Upper lobe of left lung (tissue), 6 donors: Measurements from ENCODE around the gene OR2J3. TPM values are rescaled to one million over a fixed set of nuclear protein-coding genes. Genes with fewer than 3 reads are reported as not detected.
A peak's percentile ranks its signal among the peaks of the same experiment; 100 is the strongest.
"Not testable (repeated sequence)": the region's sequence is repeated elsewhere in the genome, so short reads cannot be mapped to it uniquely, and the experiment has no call there.

Experiments used
- ATAC-seq, 2 donors: fragments of 200-7000 bp; cut with Tn5 transposase; one replicate each; pipeline ENCODE4 v1.9.1; 2022; ENCODE audit warnings: mild to moderate bottlenecking in 2 of 2, moderate library complexity in 2 of 2; ENCODE audit not compliant: low FRiP score in 2 of 2
- DNase-seq, 2 donors: peaks; one replicate each; pipeline ENCODE4 v3.0.0-alpha.2; 2019 to 2020
- H3K27ac ChIP-seq, 4 donors: fragments of 200-600 bp; sonication (generic); one replicate each; pipeline ENCODE4 v1.5.1; 2016 to 2019
- H3K27me3 ChIP-seq, 4 donors: fragments of 200-600 bp; sonication (generic); one replicate each; pipeline ENCODE4 v1.5.1; 2017 to 2019
- H3K36me3 ChIP-seq, 4 donors: fragments of 200-600 bp; sonication (generic); one replicate each; pipeline ENCODE4 v1.5.1; 2016 to 2019
- H3K4me1 ChIP-seq, 4 donors: fragments of 200-600 bp; sonication (generic); one replicate each; pipeline ENCODE4 v1.5.1; 2018 to 2019
- H3K4me3 ChIP-seq, 4 donors: fragments of 200-600 bp; sonication (generic); one replicate each; pipeline ENCODE4 v1.5.1; 2017 to 2019; ENCODE audit warnings: mild to moderate bottlenecking in 2 of 4, moderate library complexity in 1 of 4
- H3K9me3 ChIP-seq, 4 donors: fragments of 200-600 bp; sonication (generic); one replicate each; pipeline ENCODE4 v1.5.1; 2018 to 2019
- CTCF ChIP-seq, 6 experiments: fragments of 450-650 bp in 4 of 6; fragments of 200-600 bp in 2 of 6; sonication (generic) in 2 of 6; IDR thresholded peaks; one replicate each; pipeline ENCODE4 v1.5.1; 2016 to 2019; ENCODE audit warnings: antibody characterized with exemption in 6 of 6
- EP300 ChIP-seq, 4 donors: sonication (generic); formaldehyde crosslinking; IDR thresholded peaks; one replicate each; pipeline ENCODE4 v1.5.1; 2017; ENCODE audit warnings: antibody characterized with exemption in 4 of 4, control low read depth in 2 of 4
- POLR2A ChIP-seq, 4 donors: fragments of 450-650 bp; IDR thresholded peaks; one replicate each; pipeline ENCODE4 v1.5.1; 2016 to 2017; ENCODE audit warnings: antibody characterized with exemption in 4 of 4, mild to moderate bottlenecking in 2 of 4
- POLR2AphosphoS5 ChIP-seq, 2 donors: sonication (generic); formaldehyde crosslinking; IDR thresholded peaks; one replicate each; pipeline ENCODE4 v1.5.1; 2017; ENCODE audit warnings: antibody characterized with exemption in 2 of 2
- WGBS, 2 donors: methylation state at CpG; one replicate each; pipeline ENCODE4 v1.1.5; 2017 to 2018; 5-methylcytosine and 5-hydroxymethylcytosine counted together
- total RNA-seq, 6 donors: library from RNA; depleted of rRNA in 4 of 6; stranded (reverse); fragments of >200 nt in 4 of 6; gene quantifications; one replicate each; pipeline versions ENCODE4 v1.1.0 to v1.2.1, GENCODE V29; 2016 to 2021
- donor health status: DM: no; HTN: no; CAD: no; lungs with moderate emphysema.
- donor health status: DM: no; HTN: yes; CAD: no; lungs with severe emphysema.

Gene OR2J3
- total RNA-seq, 6 donors from 2014 or later: not detected

GRCh38 chr6:29112135-29112534 lies 4.3 kb downstream of the OR2J3 start:
- Histone ChIP-seq H3K4me1 (no peaks in the 10 kb centered on the region), H3K36me3 (no peaks in the 10 kb centered on the region), H3K4me3 (no peak overlapping the region), H3K9me3 (no peaks in the 10 kb centered on the region), H3K27ac (no peak overlapping the region), H3K27me3 (no peaks in the 10 kb centered on the region)
- TF ChIP-seq POLR2A (IDR thresholded peaks at IDR 0.05): no peak
- TF ChIP-seq POLR2AphosphoS5 (IDR thresholded peaks at IDR 0.05): no peak
- no peak for TF ChIP-seq CTCF (IDR thresholded peaks at IDR 0.05)
- no peak for TF ChIP-seq EP300 (IDR thresholded peaks at IDR 0.05)
- no peak for DNase-seq
- 71% methylated on average over 7 of the region's 7 CpGs for WGBS, 2 donors
- ATAC-seq: no peak

GRCh38 chr6:29114964-29115363 lies 7.1 kb downstream of the OR2J3 start:
- WGBS, 2 donors: 82 to 97% methylated on average over 2 to 3 of the region's 3 CpGs
- not testable (repeated sequence) for H3K4me1 ChIP-seq, H3K27me3 ChIP-seq, H3K27ac ChIP-seq, H3K4me3 ChIP-seq, H3K36me3 ChIP-seq, H3K9me3 ChIP-seq, ATAC-seq, DNase-seq

DNA sequence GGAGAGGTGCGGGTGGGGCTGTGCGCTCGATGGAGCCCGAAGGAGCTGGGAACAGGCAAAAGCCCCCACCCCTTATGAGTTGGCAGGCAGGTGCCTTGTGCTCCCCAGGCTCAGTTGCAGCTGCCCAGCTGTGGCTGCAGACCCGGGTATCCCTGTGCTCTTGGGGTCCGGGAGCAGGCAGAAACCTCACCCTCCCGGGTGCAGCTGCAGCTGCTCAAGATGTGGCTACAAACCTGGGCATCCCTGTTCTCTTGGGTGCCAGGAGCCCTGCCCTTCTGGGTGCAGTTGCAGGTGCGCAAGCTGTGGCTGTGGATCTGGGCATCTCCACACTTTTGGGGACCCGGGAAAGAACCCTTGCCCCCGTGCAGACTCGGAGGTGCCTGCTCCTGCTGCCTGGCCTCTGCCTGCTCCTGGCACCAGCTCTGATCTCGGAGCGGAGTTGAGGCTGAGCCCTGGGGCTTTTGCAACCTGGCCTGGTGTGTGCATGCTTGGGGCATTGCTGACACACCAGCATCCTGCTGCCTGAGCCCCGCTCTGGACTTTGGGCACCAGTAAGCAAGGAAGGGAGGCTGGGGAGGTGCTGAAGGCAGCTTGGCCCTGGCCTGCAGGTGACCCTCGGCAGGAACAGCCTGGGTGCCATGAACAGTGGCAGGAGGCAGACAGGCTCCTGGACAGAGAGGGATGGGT lies 21.6 kb downstream of the OR2J3 start:
- Histone ChIP-seq H3K36me3 (no peaks in the 10 kb centered on the region), H3K4me3 (no peak overlapping the region), H3K4me1 (no peaks in the 10 kb centered on the region), H3K27me3 (no peaks in the 10 kb centered on the region), H3K9me3 (no peaks in the 10 kb centered on the region), H3K27ac (no peak overlapping the region)
- DNase-seq (peak in 1 of 2 donors; percentile 53), ATAC-seq (peak; percentile 28 to 30)
- no peak for TF ChIP-seq CTCF (IDR thresholded peaks at IDR 0.05)
- WGBS, 2 donors: 68 to 85% methylated on average over 9 to 10 of the region's 15 CpGs

- Histone ChIP-seq H3K36me3 (no peaks in the 10 kb centered on the region), H3K9me3 (no peaks in the 10 kb centered on the region), H3K4me1 (no peaks in the 10 kb centered on the region), H3K27ac (no peak overlapping the region), H3K4me3 (no peak overlapping the region), H3K27me3 (no peaks in the 10 kb centered on the region)
- TF ChIP-seq EP300 (IDR thresholded peaks at IDR 0.05) (no peak), POLR2A (IDR thresholded peaks at IDR 0.05) (no peak), POLR2AphosphoS5 (IDR thresholded peaks at IDR 0.05) (no peak), CTCF (IDR thresholded peaks at IDR 0.05) (no peak)
- ATAC-seq: peak; percentile 14 to 61
- 73 to 80% methylated on average over 1 to 4 of the region's 4 CpGs for WGBS, 2 donors
- peak in 1 of 2 donors; percentile 24 for DNase-seq
Observed at GRCh38 chr6:29130644-29131043, 22.8 kb downstream of the OR2J3 start.

DNA sequence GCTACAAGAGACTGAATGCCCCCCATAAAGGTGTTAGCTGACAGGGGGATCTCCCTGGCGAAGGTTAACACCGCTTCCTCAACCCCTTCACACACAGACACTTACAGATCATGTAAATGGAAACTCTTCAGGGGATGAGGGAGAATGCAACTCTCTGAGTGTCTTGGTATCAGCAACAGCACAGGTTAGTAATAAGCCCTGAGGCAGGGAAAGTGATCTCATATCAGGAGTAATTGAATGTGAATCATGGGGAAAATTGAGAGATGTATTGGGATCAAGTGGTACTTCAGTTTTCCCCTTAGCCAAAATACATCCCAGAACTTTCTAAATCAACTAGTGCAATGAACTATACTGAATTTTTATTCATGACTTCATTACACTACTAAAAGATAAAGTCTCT lies 23.8 kb downstream of the OR2J3 start:
- Histone ChIP-seq H3K4me1 (no peaks in the 10 kb centered on the region), H3K36me3 (no peaks in the 10 kb centered on the region), H3K4me3 (no peak overlapping the region), H3K27me3 (no peaks in the 10 kb centered on the region), H3K9me3 (no peaks in the 10 kb centered on the region), H3K27ac (no peak overlapping the region)
- no peak for TF ChIP-seq CTCF (IDR thresholded peaks at IDR 0.05)
- TF ChIP-seq EP300 (IDR thresholded peaks at IDR 0.05): no peak
- TF ChIP-seq POLR2A (IDR thresholded peaks at IDR 0.05): no peak
- ATAC-seq: no peak
- WGBS, 2 donors: 70 to 73% methylated on average over 2 of the region's 2 CpGs
- no peak for DNase-seq
